Suprapubic skin (tissue), 3 donors: ENCODE measurements around the gene OR6J1.

Experiments used
- CTCF ChIP-seq, 2 donors: fragments of 200-600 bp in 1 of 2; fragments of 450-650 bp in 1 of 2; sonication (generic) in 1 of 2; IDR thresholded peaks; one replicate each; pipeline ENCODE4 v1.5.1; 2016 to 2019; ENCODE audit warnings: antibody characterized with exemption in 2 of 2, mild to moderate bottlenecking in 1 of 2, moderate library complexity in 1 of 2
- POLR2A ChIP-seq, 2 donors: fragments of 450-650 bp; IDR thresholded peaks; one replicate each; pipeline ENCODE4 v1.6.1; 2017; ENCODE audit warnings: antibody characterized with exemption in 2 of 2, mild to moderate bottlenecking in 2 of 2, moderate library complexity in 2 of 2

GRCh38 chr14:22671622-22672021, 27.5 kb upstream of the OR6J1 start:
- TF ChIP-seq CTCF (IDR thresholded peaks at IDR 0.05) (no peak), POLR2A (IDR thresholded peaks at IDR 0.05) (no peak)
